Measurements from ENCODE around the gene PRR20G.

PRR20G gene

GRCh38 chr3:127287840-127288239 is at the start of gene PRR20G:
TSS of gene PRR20G (minus strand) at chr3:127288046. CDS start at chr3:127287365, 681 bp downstream.
- no peak for TF ChIP-seq CTCF (IDR thresholded peaks at IDR 0.05; ENCODE audit: low read length, missing control alignments)
- DNase-seq (ENCODE audit: low read depth): no peak
- no peak within 1 kb of the TSS for H3K4me3 ChIP-seq (replicated peaks; ENCODE audit: low read depth, low read length)

- no peak for DNase-seq (ENCODE audit: low read depth)
- no peak overlapping the region for H3K4me3 ChIP-seq (replicated peaks; ENCODE audit: low read depth, low read length)
- TF ChIP-seq CTCF (IDR thresholded peaks at IDR 0.05; ENCODE audit: low read length, missing control alignments): no peak
Observed at GRCh38 chr3:127337001-127337400, 49.2 kb upstream of the PRR20G start.

GRCh38 chr3:127336101-127336500 is 48.3 kb upstream of the PRR20G start:
- DNase-seq (ENCODE audit: low read depth): no peak
- H3K4me3 ChIP-seq (replicated peaks; ENCODE audit: low read depth, low read length): no peak overlapping the region
- no peak for TF ChIP-seq CTCF (IDR thresholded peaks at IDR 0.05; ENCODE audit: low read length, missing control alignments)

- TF ChIP-seq CTCF (IDR thresholded peaks at IDR 0.05; ENCODE audit: low read length, missing control alignments): no peak
- no peak overlapping the region for H3K4me3 ChIP-seq (replicated peaks; ENCODE audit: low read depth, low read length)
- DNase-seq (ENCODE audit: low read depth): no peak
Observed at GRCh38 chr3:127330385-127330784, 42.5 kb upstream of the PRR20G start.

GRCh38 chr3:127329631-127330285 is 41.9 kb upstream of the PRR20G start:
- DNase-seq (ENCODE audit: low read depth): no peak
- no peak for TF ChIP-seq CTCF (IDR thresholded peaks at IDR 0.05; ENCODE audit: low read length, missing control alignments)

GRCh38 chr3:127328421-127328820 is 40.6 kb upstream of the PRR20G start:
- no peak for DNase-seq (ENCODE audit: low read depth)
- H3K4me3 ChIP-seq (replicated peaks; ENCODE audit: low read depth, low read length): no peak overlapping the region
- TF ChIP-seq CTCF (IDR thresholded peaks at IDR 0.05; ENCODE audit: low read length, missing control alignments): no peak

More at GRCh38 chr3:127329631-127330285, 41.9 kb upstream of the PRR20G start:
- H3K4me3 ChIP-seq (replicated peaks; ENCODE audit: low read depth, low read length): no peak overlapping the region

GRCh38 chr3:127326341-127326740 is 38.5 kb upstream of the PRR20G start:
- H3K4me3 ChIP-seq (replicated peaks; ENCODE audit: low read depth, low read length): no peak overlapping the region
- DNase-seq (ENCODE audit: low read depth): no peak

More at GRCh38 chr3:127326341-127326740, 38.5 kb upstream of the PRR20G start:
- TF ChIP-seq CTCF (IDR thresholded peaks at IDR 0.05; ENCODE audit: low read length, missing control alignments): no peak
